Ishikawa (cell line): ENCODE data around the gene BFSP1.

Source experiments
- CEBPB ChIP-seq: IDR thresholded peaks from 2 replicates; pipeline ENCODE4 v1.6.1; 2012
- EP300 ChIP-seq: IDR thresholded peaks from 2 replicates; pipeline ENCODE4 v1.6.1; 2012; ENCODE audit warnings: borderline replicate concordance
- FOXM1 ChIP-seq: IDR thresholded peaks from 2 replicates; pipeline ENCODE4 v1.6.1; 2012; ENCODE audit warnings: low read depth, borderline replicate concordance
- MAX ChIP-seq: IDR thresholded peaks from 2 replicates; pipeline ENCODE4 v1.6.1; 2012
- NFIC ChIP-seq: IDR thresholded peaks from 2 replicates; pipeline ENCODE4 v1.6.1; 2012
- RAD21 ChIP-seq: IDR thresholded peaks from 2 replicates; pipeline ENCODE4 v1.6.1; 2012; ENCODE audit warnings: low read depth
- REST ChIP-seq: IDR thresholded peaks from 2 replicates; pipeline ENCODE4 v1.6.1; 2012; ENCODE audit warnings: low read depth, mild to moderate bottlenecking
- TAF1 ChIP-seq: IDR thresholded peaks from 2 replicates; pipeline ENCODE4 v1.6.1; 2012; ENCODE audit warnings: low read depth, mild to moderate bottlenecking
- TEAD4 ChIP-seq: IDR thresholded peaks from 2 replicates; pipeline ENCODE4 v1.6.1; 2012
- YY1 ChIP-seq: IDR thresholded peaks from 2 replicates; pipeline ENCODE4 v1.6.1; 2012; ENCODE audit warnings: low read depth
- ZBTB7A ChIP-seq: IDR thresholded peaks from 2 replicates; pipeline ENCODE4 v1.6.1; 2012; ENCODE audit warnings: low read depth

- TF ChIP-seq EP300 (no peak), FOXM1 (no peak), YY1 (no peak), NFIC (no peak), MAX (no peak), REST (no peak), RAD21 (no peak), TAF1 (no peak), ZBTB7A (no peak), CEBPB (no peak), TEAD4 (no peak)
Measured at GRCh38 chr20:17541996-17542395, 10.8 kb upstream of the BFSP1 start.
